GM21423 (cell line): ENCODE results near the gene CD302.
"Not testable (repeated sequence)": the region's sequence is repeated elsewhere in the genome, so short reads cannot be mapped to it uniquely, and the experiment has no call there.

Experiments
- ATAC-seq: cut with Tn5 transposase; IDR thresholded peaks from one replicate; pipeline ENCODE4 v1.9.1; 2021; ENCODE audit warnings: mild to moderate bottlenecking, moderate library complexity; ENCODE audit not compliant: unreplicated experiment

Gene CD302

GRCh38 chr2:159795841-159796690, 1.9 kb downstream of the CD302 start:
- ATAC-seq = no peak

DNA sequence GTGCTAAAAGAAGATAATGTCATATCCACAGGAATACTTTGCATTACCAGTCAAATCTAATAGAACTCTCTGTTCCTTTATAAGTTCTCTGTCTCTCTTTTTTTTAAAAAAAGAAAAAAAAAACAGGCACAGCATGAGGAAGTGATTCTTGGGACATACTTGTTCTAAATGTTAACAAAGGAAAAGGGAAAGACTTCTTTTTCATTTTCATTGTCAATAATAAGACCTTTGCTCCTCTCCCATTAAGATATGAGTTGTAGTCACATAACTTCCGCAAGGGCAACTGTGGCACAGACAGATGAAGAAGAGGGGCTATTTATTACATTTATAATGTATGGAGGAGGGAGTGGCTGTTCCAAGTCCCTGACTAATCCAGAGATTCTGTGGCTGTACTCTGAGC, 4.7 kb downstream of the CD302 start:
- ATAC-seq = no peak

DNA sequence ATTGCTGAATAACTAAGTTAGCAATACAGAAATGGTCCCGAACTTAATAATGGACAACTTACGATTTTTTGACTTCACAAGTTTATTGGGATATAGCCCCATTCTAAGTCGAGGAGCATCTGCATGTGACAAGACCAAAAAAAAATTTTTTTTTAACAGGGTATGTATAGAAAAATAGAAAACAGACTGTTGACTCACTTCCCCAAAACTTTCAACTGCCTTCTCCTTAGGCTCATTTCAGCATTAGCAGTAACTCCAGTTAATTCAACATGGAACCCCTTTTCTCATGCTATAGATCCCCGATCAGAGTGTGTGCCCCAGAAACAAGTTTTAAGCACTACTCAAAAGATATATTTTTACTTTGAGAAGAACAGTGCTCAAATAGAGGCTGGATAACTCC, 5.4 kb downstream of the CD302 start:
- ATAC-seq = no peak

GRCh38 chr2:159792036-159792435, 6.0 kb downstream of the CD302 start:
- ATAC-seq = no peak

- ATAC-seq = no peak
Observed at GRCh38 chr2:159790323-159790722, 7.7 kb downstream of the CD302 start.

- ATAC-seq = no peak
Observed at GRCh38 chr2:159788253-159788652, 9.8 kb downstream of the CD302 start.

GRCh38 chr2:159787647-159788046, 10.4 kb downstream of the CD302 start:
- not testable (repeated sequence) for ATAC-seq

DNA sequence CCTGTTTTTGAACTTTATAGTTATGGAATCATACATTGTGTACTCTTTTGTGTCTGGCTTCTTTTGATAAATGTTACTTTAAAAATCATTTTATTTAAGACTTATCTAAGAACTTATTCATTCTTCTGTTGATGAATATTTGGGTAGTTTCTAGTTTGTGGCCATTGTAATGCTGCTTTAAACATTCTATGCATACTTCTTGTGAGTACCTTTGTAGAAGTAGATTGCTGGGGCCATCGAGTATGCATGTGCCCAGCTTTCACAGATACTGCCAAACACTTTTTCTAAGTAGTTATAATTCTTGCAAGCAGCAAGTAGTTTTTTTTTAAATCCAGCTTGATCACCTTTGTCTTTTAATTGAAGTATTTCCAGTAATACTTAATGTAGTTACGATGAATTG, 11.1 kb downstream of the CD302 start:
- ATAC-seq = no peak

GRCh38 chr2:159785195-159785594, 12.8 kb downstream of the CD302 start:
- ATAC-seq = no peak

DNA sequence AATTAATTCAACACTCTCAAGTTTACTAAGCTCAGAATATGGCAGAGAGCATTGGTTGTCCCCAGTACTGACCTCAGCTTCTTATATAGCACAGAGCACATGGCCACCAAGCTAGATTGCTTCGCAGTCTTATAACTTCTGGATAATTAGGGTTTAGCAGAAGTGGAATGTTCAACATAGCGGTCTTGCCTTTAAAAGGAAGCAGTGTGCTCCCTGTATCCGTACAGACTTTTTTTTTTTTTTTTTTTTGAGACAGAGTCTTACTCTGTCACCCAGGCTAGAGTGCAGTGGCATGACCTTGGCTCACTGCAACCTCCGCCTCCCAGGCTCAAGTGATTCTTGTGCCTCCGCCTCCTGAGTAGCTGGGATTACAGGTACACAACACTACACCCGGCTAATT, 13.3 kb downstream of the CD302 start:
- ATAC-seq = not testable (repeated sequence)

- no peak for ATAC-seq
Observed at GRCh38 chr2:159783556-159783955, 14.5 kb downstream of the CD302 start.

GRCh38 chr2:159776321-159776720, 21.7 kb downstream of the CD302 start:
- ATAC-seq = no peak

GRCh38 chr2:159775021-159775420, 23.0 kb downstream of the CD302 start:
- no peak for ATAC-seq

DNA sequence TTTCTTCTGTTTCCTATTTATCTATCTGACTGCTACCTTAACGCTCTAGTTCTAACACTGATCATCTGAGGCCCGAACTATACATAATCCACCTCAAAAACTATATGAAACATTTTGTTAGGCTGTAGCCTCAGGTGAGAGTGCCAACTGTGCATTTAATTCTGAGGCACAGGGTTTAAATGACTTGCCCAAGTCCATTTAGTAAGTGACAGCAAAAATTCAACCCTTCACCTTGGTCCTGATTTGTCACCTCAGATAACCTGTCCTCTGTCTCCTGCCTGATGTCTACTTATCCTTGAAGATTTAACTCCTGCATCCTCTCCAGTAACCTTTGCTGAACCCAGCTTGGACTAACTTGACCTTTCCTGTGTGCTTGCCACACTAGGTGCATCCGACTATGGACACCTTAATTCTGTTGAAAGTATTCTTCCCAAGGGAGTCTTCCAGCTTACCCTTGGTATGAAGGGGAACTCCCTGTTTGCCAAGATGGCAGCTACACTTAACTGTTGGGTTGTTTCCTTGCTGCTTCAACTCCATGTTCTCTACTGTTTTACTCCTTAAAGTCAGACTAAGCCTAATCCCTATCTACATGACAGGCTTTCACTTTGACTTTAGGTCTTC, 23.5 kb downstream of the CD302 start:
- no peak for ATAC-seq

DNA sequence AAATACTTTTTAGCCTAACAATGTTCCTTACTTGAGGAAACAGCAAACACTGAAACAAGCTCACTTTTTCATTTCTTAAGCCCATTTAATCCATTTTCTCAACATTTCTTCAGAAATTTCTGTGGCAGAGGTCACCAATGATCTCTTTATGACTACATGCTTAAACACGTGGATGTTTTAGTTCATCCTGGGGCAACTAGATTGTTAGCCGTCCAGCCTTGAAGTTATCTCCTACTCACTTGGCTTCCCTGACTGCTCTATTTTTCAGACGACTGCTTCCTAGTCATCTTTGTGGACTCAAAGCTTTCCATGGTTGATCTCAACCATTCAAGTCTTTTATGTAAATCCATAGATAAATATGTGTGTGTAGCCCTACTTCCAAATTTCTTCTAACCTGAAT, 24.1 kb downstream of the CD302 start:
- no peak for ATAC-seq

DNA sequence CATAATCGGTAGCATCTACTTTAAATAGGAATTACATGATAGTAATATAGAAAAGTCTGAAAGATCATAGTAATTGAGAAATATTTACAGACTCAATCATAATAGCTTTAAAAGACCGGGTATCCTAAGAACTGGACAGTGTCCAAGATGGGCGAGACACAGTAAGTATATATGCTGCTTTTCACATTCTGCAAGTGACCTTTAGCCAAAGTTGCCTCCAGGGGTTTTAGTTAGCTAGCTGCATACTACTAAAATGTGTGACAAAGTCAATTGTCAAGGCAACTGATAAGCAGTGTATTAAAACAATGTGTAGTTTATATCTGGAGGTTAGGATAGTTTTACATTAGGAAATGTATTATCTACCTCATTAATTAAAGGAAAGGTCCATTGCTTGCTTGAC, 24.6 kb downstream of the CD302 start:
- no peak for ATAC-seq

GRCh38 chr2:159769147-159769546, 28.9 kb downstream of the CD302 start:
- ATAC-seq = no peak

DNA sequence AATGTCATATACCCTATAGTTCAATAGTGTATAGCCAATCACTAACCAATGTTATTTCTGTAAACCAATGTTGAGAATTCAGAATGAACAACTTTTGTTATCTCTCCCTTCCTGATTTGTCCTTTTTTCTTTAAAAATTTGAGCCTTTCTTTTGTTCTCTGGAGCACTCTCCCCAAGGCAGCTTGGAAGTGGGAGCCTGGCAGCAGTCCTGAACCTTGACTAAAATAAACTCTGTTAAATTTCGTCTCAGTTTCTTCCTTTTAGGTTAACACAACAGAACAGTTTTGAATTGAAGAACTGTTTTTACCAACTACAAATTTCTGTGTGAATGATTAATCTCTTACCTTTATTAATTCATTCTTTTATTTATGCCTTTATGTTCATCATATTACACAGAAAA, 35.9 kb downstream of the CD302 start:
- ATAC-seq = no peak

GRCh38 chr2:159760326-159760725, 37.7 kb downstream of the CD302 start:
- ATAC-seq = no peak

DNA sequence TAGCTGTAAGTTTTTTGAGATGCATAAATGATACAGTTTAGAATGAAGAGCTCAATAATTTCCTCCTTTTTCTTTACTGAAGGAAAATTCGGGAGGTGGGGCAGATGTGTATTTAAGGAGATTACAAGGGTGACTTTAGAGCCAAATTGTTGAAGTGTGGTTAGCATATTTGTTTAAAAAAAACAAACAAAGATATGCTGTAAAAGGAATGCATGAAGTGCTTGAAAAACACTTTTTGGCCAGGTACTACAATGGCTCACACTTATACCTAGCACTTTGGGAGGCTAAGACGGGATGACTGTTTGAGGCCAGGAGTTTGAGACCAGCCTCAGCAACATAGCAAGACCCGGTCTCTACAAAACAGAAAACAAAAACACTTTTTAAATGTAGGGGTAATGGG, 38.4 kb downstream of the CD302 start:
- no peak for ATAC-seq

DNA sequence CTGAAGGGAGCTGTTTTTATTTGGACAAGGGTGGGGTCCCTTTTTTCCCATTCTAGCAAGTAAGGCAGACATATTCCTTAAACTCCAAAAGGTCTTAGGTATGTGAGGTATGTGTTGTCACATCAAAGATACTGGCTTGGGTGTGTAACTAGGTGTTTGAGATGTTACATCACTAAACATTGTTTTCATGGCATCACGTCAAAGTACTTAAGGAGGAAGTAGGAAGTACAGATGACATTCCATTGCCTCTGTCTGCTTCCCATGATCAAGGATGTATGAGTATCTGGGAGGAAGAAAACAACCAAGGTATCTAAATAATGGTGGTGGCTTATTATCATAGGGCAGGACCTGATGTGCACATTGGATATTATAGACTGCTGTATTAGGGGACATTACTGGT, 39.3 kb downstream of the CD302 start:
- ATAC-seq = no peak

- no peak for ATAC-seq
Observed at GRCh38 chr2:159758239-159758638, 39.8 kb downstream of the CD302 start.

GRCh38 chr2:159755788-159756187, 42.2 kb downstream of the CD302 start:
- no peak for ATAC-seq
